Medulla oblongata (tissue), 1 donor: ENCODE measurements around the gene DDX42.
A peak's percentile ranks its signal among the peaks of the same experiment; 100 is the strongest.
"Not testable (repeated sequence)": the region's sequence is repeated elsewhere in the genome, so short reads cannot be mapped to it uniquely, and the experiment has no call there.

Experiments used
- DNase-seq: peaks from one replicate; pipeline ENCODE4 v3.0.0-alpha.2; 2015; ENCODE audit errors: extremely low spot score

Gene DDX42

GRCh38 chr17:63840591-63841349 is 66.8 kb downstream of the DDX42 start:
- DNase-seq = peak; percentile 66

DNA sequence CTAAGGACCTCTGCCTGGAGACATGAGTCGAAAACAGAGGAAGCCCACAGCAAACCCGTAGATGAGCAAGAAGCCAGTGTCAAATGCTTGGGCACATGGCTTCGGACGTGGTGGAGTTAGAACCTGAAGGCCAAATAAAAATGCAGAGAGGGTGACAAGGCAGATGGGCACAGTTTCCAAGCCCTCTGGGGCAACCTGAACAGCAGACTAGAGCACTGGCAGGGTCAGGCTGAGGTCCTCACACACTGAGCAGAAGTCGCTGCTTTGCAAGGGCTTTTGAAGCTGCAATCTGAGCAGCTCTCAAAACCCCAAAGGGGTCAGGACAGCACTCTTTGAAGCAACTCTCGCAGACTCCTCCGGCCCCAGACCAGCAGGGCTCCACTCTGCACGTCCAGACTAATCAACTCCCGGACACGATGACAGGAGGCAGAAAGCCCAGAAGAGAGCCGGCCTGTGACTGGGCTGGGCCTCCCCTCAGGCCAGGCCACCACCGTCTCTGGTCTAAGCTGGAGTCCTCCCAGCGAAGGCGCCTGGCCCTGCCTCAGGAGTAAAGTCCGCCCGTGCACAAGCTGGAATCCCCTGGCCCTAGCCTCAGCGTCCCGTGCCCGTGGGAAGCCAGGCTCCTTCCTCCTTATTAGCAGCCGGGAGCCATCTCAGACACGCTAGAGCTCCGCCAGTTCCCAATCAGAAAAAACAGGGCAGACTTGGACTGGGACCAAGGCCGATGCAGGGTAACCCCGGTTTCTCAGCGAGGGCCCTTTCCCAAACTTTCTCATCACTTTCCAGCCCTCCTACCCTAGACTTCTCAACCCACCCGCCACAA is 67.6 kb downstream of the DDX42 start:
- peak; percentile 59 for DNase-seq

GRCh38 chr17:63842173-63842539 is 68.2 kb downstream of the DDX42 start:
- DNase-seq = no peak

GRCh38 chr17:63842540-63843386 is 68.8 kb downstream of the DDX42 start, which contains the start of gene SMARCD2:
TSS of gene SMARCD2 (minus strand) at chr17:63842685. CDS start at chr17:63842674, 11 bp downstream.
- peak; percentile 98 for DNase-seq

DNA sequence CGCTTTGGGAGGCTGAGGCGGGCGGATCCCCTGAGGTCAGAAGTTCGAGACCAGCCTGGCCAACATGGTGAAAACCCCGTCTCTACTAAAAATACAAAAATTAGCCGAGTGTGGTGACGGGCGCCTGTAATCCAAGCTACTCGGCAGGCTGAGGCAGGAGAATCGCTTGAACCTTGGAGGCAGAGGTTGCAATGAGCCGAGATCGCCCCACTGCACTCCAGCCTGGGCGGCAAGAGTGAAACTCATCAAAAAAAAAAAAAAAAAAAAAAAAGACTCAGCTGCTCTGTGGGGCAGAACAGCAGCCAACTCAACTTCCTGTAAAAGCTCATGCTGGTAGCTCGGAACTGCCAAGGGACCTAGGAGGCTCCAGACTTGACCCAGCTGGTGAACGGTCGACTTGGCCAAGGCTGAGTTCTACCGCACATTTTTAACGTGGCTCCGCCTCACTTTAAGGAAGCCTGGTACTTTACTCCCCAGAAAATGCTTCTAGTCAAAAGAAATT is 69.5 kb downstream of the DDX42 start:
- peak; percentile 58 for DNase-seq

GRCh38 chr17:63843910-63844677 is 70.1 kb downstream of the DDX42 start:
- no peak for DNase-seq

DNA sequence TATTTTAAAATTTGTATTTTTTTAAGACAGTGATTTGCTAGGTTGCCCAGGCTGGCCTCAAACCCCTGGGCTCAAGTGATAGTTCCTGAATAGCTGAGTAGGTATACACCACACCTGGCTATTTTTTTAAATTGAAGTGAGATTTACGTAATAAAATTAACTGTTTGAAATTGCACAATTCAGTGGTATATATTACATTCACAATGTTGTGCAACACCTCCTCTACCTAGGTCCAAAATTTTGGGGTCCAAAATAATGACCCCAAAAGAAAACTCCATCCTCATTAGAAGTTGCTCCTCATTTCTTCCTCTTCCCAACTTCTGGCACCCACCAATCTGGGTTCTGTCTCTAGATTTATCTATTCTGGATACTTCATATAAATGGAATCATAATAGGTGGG is 71.5 kb downstream of the DDX42 start:
- DNase-seq = no peak

DNA sequence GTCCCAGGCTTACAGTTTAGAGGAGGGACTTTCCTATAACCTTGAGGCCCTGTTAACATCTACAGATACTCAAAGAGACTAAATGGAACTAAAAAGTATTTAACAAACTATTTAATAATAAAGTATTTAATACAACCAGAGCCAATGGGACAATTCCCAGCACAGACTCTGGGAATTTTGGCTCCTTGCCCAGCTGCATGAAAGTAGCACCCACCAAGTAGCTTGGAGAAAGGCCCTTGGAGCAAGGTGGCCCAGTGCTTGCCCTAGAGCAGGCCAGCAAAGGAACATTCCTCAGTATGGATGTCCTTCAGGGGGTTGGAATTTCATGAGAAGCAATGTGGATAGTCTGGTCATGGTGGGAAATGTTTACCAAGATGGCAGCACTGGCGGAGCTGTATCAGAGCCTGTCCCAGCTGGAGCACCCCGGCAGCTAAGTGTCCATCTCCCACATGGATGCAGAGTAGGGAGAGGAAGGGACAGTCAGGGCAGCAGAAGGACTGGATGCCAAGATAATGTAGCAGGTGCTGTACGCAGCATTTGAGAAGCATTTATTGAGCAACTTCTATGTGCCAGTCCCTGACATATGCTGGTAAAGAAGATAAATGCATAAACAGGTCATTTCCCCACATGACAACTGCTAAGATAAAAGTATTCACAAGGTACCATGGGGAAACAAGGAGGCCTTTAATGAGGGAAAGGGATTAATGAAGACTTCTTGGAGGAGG is 73.7 kb downstream of the DDX42 start:
- DNase-seq = no peak

- peak; percentile 94 for DNase-seq
Measured at GRCh38 chr17:63848834-63849689, 75.1 kb downstream of the DDX42 start.

DNA sequence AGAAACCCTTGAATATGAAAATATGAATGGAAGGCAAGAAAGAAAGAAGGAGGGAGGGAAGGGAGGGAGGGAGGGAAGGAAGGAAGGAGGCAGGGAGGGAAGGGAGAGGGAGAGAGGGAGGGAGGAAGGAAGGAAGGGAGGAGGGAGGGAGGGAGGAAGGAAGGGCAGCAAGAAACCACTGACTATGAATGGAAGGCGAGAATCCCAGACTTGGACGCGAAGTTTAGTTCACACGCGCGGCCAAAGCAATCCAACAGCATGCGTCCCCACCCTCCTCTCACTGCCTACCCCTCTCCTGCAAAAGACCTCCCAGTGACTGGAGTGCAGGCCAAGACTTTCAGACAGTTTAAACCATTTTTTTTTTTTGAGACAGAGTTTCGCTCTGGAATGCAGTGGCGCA is 76.4 kb downstream of the DDX42 start:
- DNase-seq = no peak

- no peak for DNase-seq
Measured at GRCh38 chr17:63853260-63853659, 79.3 kb downstream of the DDX42 start.

DNA sequence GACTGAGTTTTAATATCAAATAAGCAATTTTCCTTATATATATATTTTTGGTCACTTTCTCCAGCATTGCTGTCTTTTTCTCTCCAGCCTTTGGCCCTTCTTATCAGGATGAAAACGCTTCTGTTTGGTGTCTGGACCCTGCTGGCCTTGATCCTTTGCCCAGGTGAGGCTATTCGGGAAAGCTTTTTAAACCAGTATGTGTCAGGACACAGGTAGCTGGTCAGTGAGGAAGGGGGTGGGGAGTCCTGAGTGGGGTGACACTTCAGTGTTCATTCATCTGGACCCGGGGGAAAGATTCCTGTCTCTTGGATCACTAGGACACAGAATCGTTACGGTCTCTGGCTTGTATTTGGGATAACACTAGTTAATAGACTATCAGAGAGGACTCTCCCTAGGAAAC is 80.7 kb downstream of the DDX42 start:
- DNase-seq = no peak

DNA sequence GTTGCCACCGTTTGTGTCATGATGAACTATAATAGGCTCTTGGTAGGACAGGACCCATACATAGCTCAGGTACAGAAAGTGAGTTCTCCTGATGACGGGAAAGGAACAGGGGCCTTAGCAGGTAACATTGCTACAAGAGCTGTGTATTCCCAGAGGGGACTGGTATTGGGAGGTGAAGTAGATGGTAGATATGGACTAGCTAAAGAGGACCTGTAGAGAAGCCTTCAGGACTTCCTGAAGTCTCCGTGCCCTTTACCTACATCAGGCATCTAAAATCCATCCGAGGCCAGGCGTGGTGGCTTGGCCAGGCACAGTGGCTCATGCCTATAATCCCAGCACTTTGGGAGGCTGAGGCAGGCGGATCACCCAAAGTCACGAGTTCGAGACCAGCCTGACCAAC is 81.2 kb downstream of the DDX42 start:
- no peak for DNase-seq

DNA sequence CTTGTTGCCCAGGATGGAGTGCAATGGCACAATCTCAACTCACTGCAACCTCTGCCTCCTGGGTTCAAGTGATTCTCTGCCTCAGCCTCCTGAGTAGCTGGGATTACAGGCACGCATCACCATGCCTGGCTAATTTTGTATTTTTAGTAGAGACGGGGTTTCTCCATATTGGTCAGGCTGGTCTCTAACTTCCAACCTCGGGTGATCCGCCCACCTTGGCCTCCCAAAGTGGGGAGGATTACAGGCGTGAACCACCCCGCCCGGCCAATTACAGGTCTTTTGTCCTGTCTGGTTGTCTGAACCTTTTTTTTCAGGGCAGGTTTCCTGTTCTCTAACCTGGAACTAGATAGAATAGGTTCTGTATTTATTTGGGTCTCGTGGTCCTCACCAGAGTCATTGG is 82.5 kb downstream of the DDX42 start:
- not testable (repeated sequence) for DNase-seq

DNA sequence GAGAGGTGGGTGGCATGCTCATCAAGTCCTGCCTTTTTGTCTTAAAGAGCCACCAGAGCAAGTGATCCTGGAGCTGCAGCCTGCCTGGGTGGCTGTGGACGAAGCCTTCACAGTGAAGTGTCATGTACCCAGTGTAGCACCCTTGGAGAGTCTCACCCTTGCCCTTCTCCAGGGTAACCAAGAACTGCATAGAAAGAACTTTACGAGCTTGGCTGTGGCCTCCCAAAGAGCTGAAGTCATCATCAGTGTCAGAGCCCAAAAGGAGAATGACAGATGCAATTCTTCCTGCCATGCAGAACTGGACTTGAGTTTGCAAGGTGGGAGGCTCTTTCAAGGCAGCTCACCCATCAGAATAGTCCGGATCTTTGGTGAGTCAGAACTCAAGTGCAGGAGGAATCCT is 85.3 kb downstream of the DDX42 start:
- no peak for DNase-seq

- not testable (repeated sequence) for DNase-seq
Measured at GRCh38 chr17:63866625-63867024, 92.7 kb downstream of the DDX42 start.
